NCI-H2081 (cell line): Measurements from ENCODE around the gene CAMSAP3.
"Not testable (repeated sequence)": the region's sequence is repeated elsewhere in the genome, so short reads cannot be mapped to it uniquely, and the experiment has no call there.

ENCODE experiments used
- DNase-seq, 2 experiments: peaks; one replicate each; lab custom pipeline; 2025; lab: John Stamatoyannopoulos, UW

CAMSAP3 gene

GRCh38 chr19:7575434-7576040 is 20.1 kb upstream of the CAMSAP3 start:
- no peak for DNase-seq

DNA sequence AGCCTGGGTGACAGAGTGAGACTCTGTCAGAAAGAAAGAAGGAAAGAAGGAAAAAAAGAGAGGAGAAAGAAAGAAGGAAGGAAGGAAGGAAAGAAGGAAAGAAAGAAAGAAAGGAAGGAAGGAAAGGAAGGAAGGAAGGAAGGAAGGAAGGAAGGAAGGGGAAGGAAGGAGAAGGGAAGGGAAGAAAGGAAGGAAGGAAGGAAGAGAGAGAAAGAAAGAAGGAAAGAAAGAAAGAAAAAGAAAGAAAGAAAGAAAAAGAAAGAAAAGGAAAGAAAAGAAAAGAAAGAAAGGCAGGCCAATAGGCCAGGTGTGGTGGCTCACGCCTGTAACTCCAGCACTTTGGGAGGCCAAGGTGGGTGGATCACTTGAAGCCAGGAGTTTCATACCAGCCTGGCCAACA is 18.2 kb upstream of the CAMSAP3 start:
- not testable (repeated sequence) for DNase-seq

- DNase-seq: no peak
Measured at GRCh38 chr19:7578127-7578526, 17.5 kb upstream of the CAMSAP3 start.

DNA sequence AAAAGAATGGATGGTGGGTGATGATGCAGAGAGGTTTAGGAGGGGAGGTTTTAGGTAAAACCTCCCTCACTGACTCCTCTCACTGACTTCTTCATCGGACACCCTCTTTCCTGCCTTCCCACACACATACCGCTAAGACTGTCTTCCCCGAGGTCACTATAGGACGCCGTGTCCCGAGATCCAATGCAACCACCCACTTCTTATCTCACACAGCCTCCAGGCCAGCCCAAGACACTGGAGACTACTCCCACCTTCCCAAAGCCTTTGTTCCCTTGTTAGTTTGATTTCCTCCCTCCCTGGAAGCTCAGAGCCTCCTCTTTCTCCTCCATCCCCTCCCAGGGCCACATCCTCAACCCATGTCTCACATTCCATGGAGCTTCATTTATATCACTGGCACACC is 16.5 kb upstream of the CAMSAP3 start:
- DNase-seq: no peak

GRCh38 chr19:7582446-7582845 is 13.2 kb upstream of the CAMSAP3 start:
- no peak for DNase-seq

- DNase-seq: no peak
Measured at GRCh38 chr19:7589822-7590221, 5.8 kb upstream of the CAMSAP3 start.

DNA sequence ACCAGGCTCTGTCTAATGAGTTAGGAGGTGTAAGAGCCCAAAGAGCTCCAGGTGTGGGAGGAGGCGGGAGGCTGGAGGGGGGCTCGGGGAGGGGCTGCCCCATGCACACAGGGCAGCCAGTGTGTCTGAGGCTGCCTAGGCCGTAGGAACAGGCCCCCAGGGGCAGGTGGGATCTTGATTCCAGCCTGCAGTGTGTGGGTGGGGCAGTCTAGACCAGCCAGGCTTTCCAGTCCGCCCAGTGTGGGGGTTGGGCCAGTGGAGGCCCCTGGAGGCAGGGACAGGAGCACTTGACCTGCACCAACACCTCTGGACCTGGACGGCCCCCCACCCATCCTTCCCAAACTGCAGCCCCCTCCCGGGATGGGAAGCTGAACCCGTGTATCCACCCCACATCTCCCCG is 5.4 kb upstream of the CAMSAP3 start:
- no peak for DNase-seq

GRCh38 chr19:7596211-7596937 is 711 bp downstream of the CAMSAP3 start:
- no peak for DNase-seq

DNA sequence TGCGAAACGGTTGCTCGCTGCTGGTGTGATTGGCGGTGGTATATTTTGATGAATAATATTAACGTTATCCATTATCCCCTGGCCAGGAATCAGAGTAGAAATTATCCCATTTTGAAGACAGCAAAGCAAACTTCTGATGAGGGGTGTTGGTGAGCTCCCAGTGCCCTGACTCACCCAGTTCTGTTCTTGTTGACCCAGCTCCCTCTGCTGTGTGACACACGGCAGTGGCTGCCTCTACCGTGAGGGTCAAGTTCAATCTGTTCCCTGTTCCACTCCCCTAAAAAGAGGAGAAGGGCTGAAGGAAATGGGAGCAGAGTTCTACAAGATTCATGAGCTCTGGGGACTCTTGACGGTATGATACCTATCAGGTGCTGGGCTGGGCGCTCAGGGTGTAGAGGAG is 2.0 kb downstream of the CAMSAP3 start:
- DNase-seq: no peak

DNA sequence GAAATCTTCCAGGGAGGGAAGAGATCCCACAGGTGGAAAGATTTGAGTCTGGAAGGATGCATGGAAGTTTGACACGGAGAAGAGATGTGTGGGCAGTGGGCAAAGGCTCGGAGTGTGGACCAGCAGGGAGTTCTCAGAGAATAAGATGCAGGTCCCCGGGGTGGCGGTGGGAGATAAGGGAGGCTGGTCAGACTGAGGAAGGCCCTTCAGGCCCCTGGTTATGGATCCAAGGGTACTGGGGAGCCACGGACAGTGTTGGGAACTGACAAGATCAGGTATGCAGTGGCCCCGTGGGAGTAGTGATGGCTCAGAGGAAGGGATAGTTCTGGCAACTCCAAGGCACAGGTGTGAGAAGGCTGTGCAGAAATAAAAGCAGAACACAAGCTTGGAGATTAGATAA is 2.5 kb downstream of the CAMSAP3 start:
- no peak for DNase-seq

GRCh38 chr19:7600721-7601120 is 5.1 kb downstream of the CAMSAP3 start:
- no peak for DNase-seq

DNA sequence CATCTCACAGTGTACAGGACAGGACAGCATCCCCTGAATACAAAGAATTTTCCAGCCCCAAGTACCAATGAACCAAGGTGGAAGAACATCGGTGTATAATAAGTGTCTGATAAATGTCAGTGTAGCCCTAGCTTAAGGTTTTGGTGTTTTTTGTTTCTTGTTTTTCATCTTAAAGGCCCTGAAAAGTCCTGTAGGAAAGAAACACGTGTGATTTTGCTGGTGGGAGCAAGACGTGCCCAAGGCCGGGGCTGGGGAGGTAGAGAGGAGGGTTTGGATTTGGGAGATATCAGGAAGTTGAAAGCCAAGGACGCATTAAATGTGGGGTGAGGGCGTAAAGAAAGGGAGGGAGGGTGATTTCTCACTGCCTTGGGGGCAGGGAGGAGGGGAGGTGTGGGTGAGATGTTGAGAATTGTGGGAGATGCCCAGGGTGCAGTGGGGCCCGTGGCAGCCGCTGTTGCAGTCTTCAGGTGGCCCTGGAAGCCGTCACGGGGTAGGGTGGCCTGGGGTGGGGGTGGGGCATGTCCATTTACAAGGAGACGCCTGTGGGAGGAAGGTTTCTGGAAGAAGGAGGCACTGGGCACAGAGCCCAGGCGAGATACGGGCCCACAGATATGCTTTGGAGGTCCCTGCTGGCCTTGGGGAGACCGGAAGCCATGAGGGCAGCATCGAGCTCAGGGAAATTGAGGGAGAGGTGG is 6.7 kb downstream of the CAMSAP3 start:
- DNase-seq: no peak

- no peak for DNase-seq
Measured at GRCh38 chr19:7602935-7603497, 7.4 kb downstream of the CAMSAP3 start.

DNA sequence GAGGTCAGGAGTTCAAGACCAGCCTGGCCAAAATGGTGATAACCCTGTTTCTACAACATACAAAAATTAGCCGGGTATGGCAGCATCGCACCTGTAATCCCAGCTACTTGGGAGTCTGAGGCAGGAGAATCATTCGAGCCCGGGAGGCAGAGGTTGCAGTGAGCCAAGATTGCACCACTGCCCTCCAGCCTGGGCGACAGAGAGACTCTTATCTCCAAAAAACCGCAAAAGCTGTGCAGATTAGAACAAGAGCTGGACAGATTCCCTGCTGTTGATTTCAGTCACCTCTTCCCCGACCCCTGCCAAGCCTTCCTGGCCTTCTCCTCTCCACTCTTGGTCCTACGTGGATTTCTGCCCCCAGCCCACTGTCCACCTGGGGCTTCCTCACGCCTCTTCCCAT is 8.3 kb downstream of the CAMSAP3 start:
- no peak for DNase-seq

- DNase-seq: peak in 1 of 2 experiments; percentile 3
Measured at GRCh38 chr19:7605490-7606222, 10.0 kb downstream of the CAMSAP3 start.

DNA sequence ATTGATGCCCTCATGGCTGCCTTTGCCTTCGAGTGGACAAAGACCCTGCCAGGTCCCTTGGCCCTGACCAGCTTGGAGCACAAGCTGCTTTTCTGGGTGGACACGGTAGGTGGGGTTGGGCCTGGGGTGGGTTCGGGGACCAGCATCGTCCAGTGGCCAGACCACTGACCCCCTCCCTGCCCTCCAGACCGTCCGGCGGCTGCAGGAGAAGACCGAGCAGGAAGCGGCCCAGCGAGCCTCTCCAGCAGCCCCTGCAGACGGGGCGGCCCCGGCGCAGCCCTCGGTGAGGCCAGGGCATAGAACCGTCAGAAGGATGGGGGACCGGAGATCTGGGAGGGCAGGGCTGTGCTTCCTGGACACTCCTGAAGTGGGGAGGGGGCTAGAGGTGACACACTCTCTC is 10.6 kb downstream of the CAMSAP3 start:
- DNase-seq: no peak

GRCh38 chr19:7607212-7607873 is 11.7 kb downstream of the CAMSAP3 start:
- no peak for DNase-seq

- no peak for DNase-seq
Measured at GRCh38 chr19:7607874-7608560, 12.4 kb downstream of the CAMSAP3 start.

- no peak for DNase-seq
Measured at GRCh38 chr19:7610491-7611240, 15.0 kb downstream of the CAMSAP3 start.

DNA sequence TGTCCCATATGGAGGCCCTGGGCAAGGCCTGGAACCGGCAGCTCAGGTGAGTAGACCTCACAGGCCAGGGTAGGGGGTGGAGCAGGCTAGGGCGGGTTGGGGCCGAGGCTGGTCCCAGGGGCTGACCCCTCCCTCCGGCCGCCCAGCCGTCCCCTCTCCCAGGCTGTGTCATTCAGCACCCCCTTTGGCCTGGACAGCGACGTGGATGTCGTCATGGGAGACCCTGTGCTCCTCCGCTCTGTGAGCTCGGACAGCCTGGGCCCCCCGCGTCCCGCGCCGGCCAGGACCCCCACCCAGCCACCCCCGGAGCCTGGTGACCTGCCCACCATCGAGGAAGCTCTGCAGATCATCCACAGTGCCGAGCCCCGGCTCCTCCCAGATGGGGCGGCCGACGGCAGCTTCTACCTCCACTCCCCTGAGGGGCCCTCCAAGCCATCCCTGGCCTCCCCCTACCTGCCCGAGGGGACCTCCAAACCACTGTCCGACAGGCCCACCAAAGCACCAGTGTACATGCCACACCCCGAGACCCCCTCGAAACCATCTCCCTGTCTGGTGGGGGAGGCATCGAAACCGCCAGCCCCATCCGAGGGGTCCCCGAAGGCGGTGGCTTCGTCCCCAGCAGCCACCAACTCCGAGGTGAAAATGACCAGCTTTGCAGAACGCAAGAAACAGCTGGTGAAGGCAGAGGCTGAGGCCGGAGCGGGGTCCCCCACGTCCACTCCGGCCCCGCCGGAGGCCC is 16.0 kb downstream of the CAMSAP3 start:
- DNase-seq: no peak
